HCT116 (cell line): ENCODE results near the gene CAPN9. TPM values are rescaled to one million over a fixed set of nuclear protein-coding genes. Genes with fewer than 3 reads are reported as not detected.

Source experiments
- ATAC-seq: fragments of 200-7000 bp; cut with Tn5 transposase; 2 replicates; pipeline ENCODE4 v1.9.1; 2020; ENCODE audit warnings: mild to moderate bottlenecking, moderate library complexity
- BruUV-seq: library from RNA; stranded (reverse); fragments of 400-500 nt; replicated peaks from 2 replicates; lab custom pipeline; 2021; lab: Mats Ljungman, UMichigan
- CTCF ChIA-PET: fragments of 300-600 bp; sonication (Branson Sonifier 250); formaldehyde crosslinking; loops from one replicate; lab custom pipeline; 2021; ENCODE audit warnings: antibody characterized with exemption; lab: Charles Lee
- POLR2A ChIA-PET: fragments of 300-600, 350-600 bp; sonication (Branson Sonifier 250); formaldehyde crosslinking; loops from one replicate; lab custom pipeline; 2021; ENCODE audit warnings: antibody characterized with exemption; lab: Charles Lee
- RAD21 ChIA-PET, 2 experiments: fragments of 300-600 bp; sonication (Branson Sonifier 250); formaldehyde crosslinking; loops; one replicate each; lab custom pipeline; 2023; ENCODE audit warnings: low total read pairs in 2 of 2; ENCODE audit not compliant: uncharacterized antibody in 2 of 2, unreplicated experiment in 2 of 2, low non-redundant PET in 1 of 2; lab: Charles Lee
- DNase-seq: peaks from one replicate; pipeline ENCODE4 v3.0.0-alpha.2; 2010; ENCODE audit warnings: low read depth, low spot score
- H2AFZ ChIP-seq: fragments of 200-600 bp; shearing (Covaris generic), sonication (generic); 2 replicates; pipeline ENCODE4 v1.6.1; 2017; ENCODE audit warnings: low read depth, mixed run types, mixed read lengths, antibody characterized with exemption, low read length; ENCODE audit not compliant: poor library complexity, severe bottlenecking
- H3K27ac ChIP-seq: 2 replicates; pipeline ENCODE4 v1.5.1; 2012; ENCODE audit warnings: low read depth, low read length
- H3K27me3 ChIP-seq: fragments of 200-600 bp; sonication (generic); 2 replicates; pipeline ENCODE4 v1.6.1; 2016; ENCODE audit warnings: mixed run types, low read length, mixed read lengths; ENCODE audit not compliant: insufficient read depth
- H3K36me3 ChIP-seq, 2 experiments: fragments of 200-500 bp in 1 of 2; fragments of 200-600 bp in 1 of 2; sonication (Bioruptor generic) in 1 of 2; sonication (generic) in 1 of 2; 2 replicates each; pipeline versions ENCODE4 v1.5.1 to v1.6.1; 2014 to 2016; ENCODE audit warnings: low read length in 2 of 2, inconsistent platforms in 1 of 2, mixed read lengths in 1 of 2, mixed run types in 1 of 2; ENCODE audit not compliant: insufficient read depth in 2 of 2, control insufficient read depth in 1 of 2
- H3K4me1 ChIP-seq, 2 experiments: fragments of 200-600 bp in 1 of 2; sonication (generic) in 1 of 2; 2 replicates each; pipeline versions ENCODE4 v1.5.1 to v1.6.1; 2012 to 2017; ENCODE audit warnings: low read length in 2 of 2, inconsistent platforms in 1 of 2, mild to moderate bottlenecking in 1 of 2, mixed read lengths in 1 of 2, mixed run types in 1 of 2, moderate library complexity in 1 of 2; ENCODE audit not compliant: insufficient read depth in 2 of 2, control insufficient read depth in 1 of 2
- H3K4me2 ChIP-seq: fragments of 200-600 bp; sonication (generic); 2 replicates; pipeline ENCODE4 v1.6.1; 2017; ENCODE audit warnings: mixed run types, low read length, mixed read lengths
- H3K4me3 ChIP-seq, 2 experiments: fragments of 200-600 bp in 1 of 2; sonication (generic) in 1 of 2; replicated peaks in 1 of 2; 2 replicates each; pipeline ENCODE4 v1.5.1; 2011 to 2016; ENCODE audit warnings: low read length in 2 of 2, control low read depth in 1 of 2, low read depth in 1 of 2, mild to moderate bottlenecking in 1 of 2, mixed read lengths in 1 of 2, mixed run types in 1 of 2
- H3K79me2 ChIP-seq: fragments of 200-600 bp; sonication (generic); 2 replicates; pipeline ENCODE4 v1.6.1; 2017; ENCODE audit warnings: mild to moderate bottlenecking, mixed run types, low read length, moderate library complexity, mixed read lengths; ENCODE audit not compliant: insufficient read depth
- H3K9ac ChIP-seq: fragments of 200-600 bp; sonication (generic); 2 replicates; pipeline ENCODE4 v1.6.1; 2016; ENCODE audit warnings: low read length, mixed read lengths
- H3K9me2 ChIP-seq: fragments of 200-600 bp; sonication (generic), shearing (Covaris generic); 2 replicates; pipeline ENCODE4 v1.6.1; 2017; ENCODE audit warnings: mixed run types, mild to moderate bottlenecking, moderate library complexity; ENCODE audit not compliant: insufficient read depth
- H3K9me3 ChIP-seq, 2 experiments: fragments of 200-500 bp in 1 of 2; fragments of 200-600 bp in 1 of 2; sonication (Bioruptor generic) in 1 of 2; sonication (generic) in 1 of 2; 2 replicates each; pipeline ENCODE4 v1.6.1; 2014 to 2017; ENCODE audit warnings: low read length in 2 of 2, mixed read lengths in 2 of 2, inconsistent platforms in 1 of 2, low read depth in 1 of 2, mild to moderate bottlenecking in 1 of 2, mixed run types in 1 of 2, moderate library complexity in 1 of 2; ENCODE audit not compliant: control insufficient read depth in 1 of 2, insufficient read depth in 1 of 2
- H4K20me1 ChIP-seq: fragments of 200-600 bp; sonication (generic), shearing (Covaris generic); 2 replicates; pipeline ENCODE4 v1.6.1; 2017; ENCODE audit warnings: mixed run types, mild to moderate bottlenecking, moderate library complexity; ENCODE audit not compliant: insufficient read depth
- CEBPB ChIP-seq: IDR thresholded peaks from 2 replicates; pipeline ENCODE4 v1.6.1; 2012; ENCODE audit warnings: low read depth
- CTCF ChIP-seq, 3 experiments: fragments of 200-600 bp in 1 of 3; sonication (generic) in 1 of 3; IDR thresholded peaks in 2 of 3; conservative IDR thresholded peaks in 1 of 3; 2 replicates each; pipeline ENCODE4 v1.5.1; 2012 to 2017; ENCODE audit warnings: low read depth in 2 of 3, low read length in 2 of 3, antibody characterized with exemption in 1 of 3, borderline replicate concordance in 1 of 3, control low read depth in 1 of 3, mild to moderate bottlenecking in 1 of 3, mixed read lengths in 1 of 3, mixed run types in 1 of 3, moderate library complexity in 1 of 3; ENCODE audit not compliant: insufficient read depth in 1 of 3
- ELF1 ChIP-seq: IDR thresholded peaks from 2 replicates; pipeline ENCODE4 v1.6.1; 2012; ENCODE audit warnings: low read depth, borderline replicate concordance
- EZH2phosphoT487 ChIP-seq: fragments of 200-600 bp; IDR thresholded peaks from 2 replicates; pipeline ENCODE4 v1.6.1; 2018; ENCODE audit warnings: antibody characterized with exemption, borderline replicate concordance
- POLR2AphosphoS5 ChIP-seq: IDR thresholded peaks from 2 replicates; pipeline ENCODE4 v1.6.1; 2011; ENCODE audit warnings: mild to moderate bottlenecking, low read depth, low read length, moderate library complexity
- REST ChIP-seq: IDR thresholded peaks from 2 replicates; pipeline ENCODE4 v1.6.1; 2012; ENCODE audit warnings: low read depth
- SRF ChIP-seq: IDR thresholded peaks from 2 replicates; pipeline ENCODE4 v1.6.1; 2012; ENCODE audit warnings: low read depth
- ZNF274 ChIP-seq: fragments of 200-500 bp; sonication (Bioruptor generic); IDR thresholded peaks from 2 replicates; pipeline ENCODE4 v1.6.1; 2014; ENCODE audit warnings: mild to moderate bottlenecking, low read depth, low read length, inconsistent platforms
- intact Hi-C: fragments of 100-400 bp; cut with micrococcal nuclease; formaldehyde crosslinking; loops from 2 replicates; pipeline ENCODE4 v1.10.0; 2022
- total RNA-seq: library from RNA; stranded (reverse); gene quantifications from one replicate; pipeline ENCODE4 v1.2.1, GENCODE V29; 2021; ENCODE audit not compliant: unreplicated experiment

The CAPN9 gene
- total RNA-seq, 1 experiment from 2014 or later, result not detected

- no peaks in the 10 kb centered on the region for H3K36me3 ChIP-seq
- CTCF ChIA-PET, result no interaction called here
- H2AFZ ChIP-seq, result no peak overlapping the region
- H3K27me3 ChIP-seq, result no peaks in the 10 kb centered on the region
- H4K20me1 ChIP-seq, result no peaks in the 10 kb centered on the region
- peaks cover 3 to 13% of the 10 kb centered on the region in 2 experiments; a peak in 3 of 4 replicates for H3K4me1 ChIP-seq
- DNase-seq (no peak), ATAC-seq (no peak)
- BruUV-seq, result no TSS peak
- H3K9ac ChIP-seq, result no peak overlapping the region
- no peaks in the 10 kb centered on the region for H3K79me2 ChIP-seq
- POLR2A ChIA-PET, result no interaction called here
- H3K4me2 ChIP-seq, result no peak overlapping the region
- no peaks in the 10 kb centered on the region for H3K9me2 ChIP-seq
- TF ChIP-seq EZH2phosphoT487 (no peak), CEBPB (no peak), REST (no peak), ZNF274 (no peak), ELF1 (no peak), SRF (no peak), POLR2AphosphoS5 (no peak), CTCF (IDR thresholded peaks at IDR 0.05 in 2 of 3, conservative IDR thresholded peaks at IDR 0.05 in 1 of 3; ENCODE audit: borderline replicate concordance in 1 of 3, insufficient read depth in 1 of 3, low read depth in 2 of 3, low read length in 2 of 3) (no peak)
- H3K9me3 ChIP-seq, result no peaks in the 10 kb centered on the region
- H3K27ac ChIP-seq, result no peak overlapping the region
- H3K4me3 ChIP-seq, result no peak overlapping the region
- RAD21 ChIA-PET, result no interaction called here
- intact Hi-C loops, result no loop called here
Measured at GRCh38 chr1:230750576-230750975, 3.4 kb downstream of the CAPN9 start.
